Neural cell (in vitro differentiated cells): ENCODE measurements around the gene HECW1. TPM values are rescaled to one million over a fixed set of nuclear protein-coding genes. Genes with fewer than 3 reads are reported as not detected.

Experiments used
- H2AFZ ChIP-seq: fragments of 200-600, 300-800 bp; sonication (generic), shearing (Covaris generic); 2 replicates; pipeline ENCODE4 v1.6.0; 2014; ENCODE audit warnings: low read depth, mild to moderate bottlenecking, antibody characterized with exemption, low read length, moderate library complexity
- H3F3A ChIP-seq: fragments of 200-600 bp; shearing (Covaris generic); 2 replicates; pipeline ENCODE4 v1.6.1; 2016; ENCODE audit warnings: mild to moderate bottlenecking, moderate library complexity, mixed read lengths, antibody characterized with exemption, low read length; ENCODE audit not compliant: insufficient read depth, poor library complexity, severe bottlenecking
- H3K27ac ChIP-seq: fragments of 200-600, 300-800 bp; sonication (generic), shearing (Covaris generic); 2 replicates; pipeline ENCODE4 v1.5.1; 2014; ENCODE audit warnings: mild to moderate bottlenecking, low read length, moderate library complexity
- H3K27me3 ChIP-seq: fragments of 300-800, 200-600 bp; sonication (generic), shearing (Covaris generic); 2 replicates; pipeline ENCODE4 v1.6.0; 2014; ENCODE audit warnings: mild to moderate bottlenecking, low read depth, low read length, moderate library complexity; ENCODE audit not compliant: insufficient read depth
- H3K36me3 ChIP-seq: fragments of 300-800, 200-600 bp; sonication (generic), shearing (Covaris generic); 2 replicates; pipeline ENCODE4 v1.5.1; 2014; ENCODE audit warnings: mild to moderate bottlenecking, antibody characterized with exemption, low read length, moderate library complexity; ENCODE audit not compliant: insufficient read depth
- H3K4me2 ChIP-seq: fragments of 300-800, 200-600 bp; sonication (generic), shearing (Covaris generic); 2 replicates; pipeline ENCODE4 v1.6.0; 2014; ENCODE audit warnings: mild to moderate bottlenecking, low read length
- H3K4me3 ChIP-seq: fragments of 300-800, 200-600 bp; sonication (generic), shearing (Covaris generic); 2 replicates; pipeline ENCODE4 v1.5.1; 2014; ENCODE audit warnings: mild to moderate bottlenecking, low read length, moderate library complexity
- H3K79me2 ChIP-seq: fragments of 200-600 bp; shearing (Covaris generic); replicated peaks from 2 replicates; pipeline ENCODE4 v1.6.0; 2014; ENCODE audit warnings: mild to moderate bottlenecking, low read length, moderate library complexity; ENCODE audit not compliant: insufficient read depth
- H3K9ac ChIP-seq: fragments of 300-800, 200-600 bp; sonication (generic), shearing (Covaris generic); 2 replicates; pipeline ENCODE4 v1.6.1; 2016; ENCODE audit warnings: mild to moderate bottlenecking, low read length, mixed read lengths
- H3K9me2 ChIP-seq: fragments of 200-600 bp; shearing (Covaris generic); 2 replicates; pipeline ENCODE4 v1.6.1; 2016; ENCODE audit warnings: mild to moderate bottlenecking, low read length, mixed read lengths; ENCODE audit not compliant: insufficient read depth
- H3K9me3 ChIP-seq: fragments of 200-600, 300-800 bp; sonication (generic), shearing (Covaris generic); 2 replicates; pipeline ENCODE4 v1.6.1; 2016; ENCODE audit warnings: mild to moderate bottlenecking, mixed run types, low read length, moderate library complexity, mixed read lengths
- H4K20me1 ChIP-seq: fragments of 200-600 bp; shearing (Covaris generic); 2 replicates; pipeline ENCODE4 v1.6.1; 2016; ENCODE audit warnings: mild to moderate bottlenecking, mixed run types; ENCODE audit not compliant: insufficient read depth
- CTCF ChIP-seq: fragments of 450-650 bp; IDR thresholded peaks from 2 replicates; pipeline ENCODE4 v1.5.1; 2014; ENCODE audit warnings: antibody characterized with exemption, mild to moderate bottlenecking, moderate library complexity; ENCODE audit not compliant: poor library complexity, severe bottlenecking
- EP300 ChIP-seq: fragments of 450-650 bp; conservative IDR thresholded peaks from 2 replicates; pipeline ENCODE4 v1.6.1; 2014; ENCODE audit warnings: antibody characterized with exemption, mild to moderate bottlenecking, moderate library complexity; ENCODE audit not compliant: poor library complexity, severe bottlenecking
- EZH2 ChIP-seq: fragments of 200-600, 300-800 bp; shearing (Covaris generic), sonication (generic); IDR thresholded peaks from 2 replicates; pipeline ENCODE4 v1.6.1; 2014; ENCODE audit warnings: antibody characterized with exemption, low read length, borderline replicate concordance, mild to moderate bottlenecking; ENCODE audit not compliant: insufficient read depth, poor library complexity, severe bottlenecking
- MXI1 ChIP-seq: fragments of 450-650 bp; conservative IDR thresholded peaks from 2 replicates; pipeline ENCODE4 v1.6.1; 2014; ENCODE audit warnings: antibody characterized with exemption, mild to moderate bottlenecking; ENCODE audit not compliant: poor library complexity, severe bottlenecking
- POLR2AphosphoS5 ChIP-seq: IDR thresholded peaks from 2 replicates; pipeline ENCODE4 v1.6.1; 2012
- RAD21 ChIP-seq: fragments of 450-650 bp; conservative IDR thresholded peaks from 2 replicates; pipeline ENCODE4 v1.6.1; 2014; ENCODE audit warnings: antibody characterized with exemption, mild to moderate bottlenecking, moderate library complexity
- SMC3 ChIP-seq: fragments of 450-650 bp; conservative IDR thresholded peaks from 2 replicates; pipeline ENCODE4 v1.6.1; 2014; ENCODE audit warnings: antibody characterized with exemption, mild to moderate bottlenecking, moderate library complexity; ENCODE audit not compliant: poor library complexity
- polyA plus RNA-seq: library from polyadenylated mRNA; depleted of rRNA; stranded (reverse); fragments of >200 nt; gene quantifications from 2 replicates; pipeline ENCODE4 v1.2.3, GENCODE V29; 2014

Gene HECW1
- polyA plus RNA-seq, 1 donor from 2014 or later = 13.8 TPM

- Histone ChIP-seq H3K27me3 (no peaks in the 10 kb centered on the region), H3K9me2 (no peaks in the 10 kb centered on the region), H3K9ac (peak within 1 kb of the TSS; percentile 58), H3K36me3 (no peaks in the 10 kb centered on the region), H3F3A (no peaks in the 10 kb centered on the region), H3K9me3 (no peaks in the 10 kb centered on the region), H3K79me2 (peaks cover 26% of the 10 kb centered on the region), H4K20me1 (no peaks in the 10 kb centered on the region), H3K4me2 (peak within 1 kb of the TSS; percentile 88), H3K27ac (no peak within 1 kb of the TSS), H2AFZ (peak within 1 kb of the TSS; percentile 4), H3K4me3 (peak within 1 kb of the TSS; percentile 89)
- no peak for TF ChIP-seq EZH2
- TF ChIP-seq RAD21 = peak; percentile 89
- TF ChIP-seq CTCF = peak; percentile 97
- TF ChIP-seq MXI1 = no peak
- TF ChIP-seq POLR2AphosphoS5 = peak; percentile 49
- TF ChIP-seq SMC3 = peak; percentile 90
Measured at GRCh38 chr7:43582503-43583423, 470.3 kb downstream of the HECW1 start, which contains the start of gene STK17A. Gene STK17A (plus strand): TSS chr7:43583108. CDS start chr7:43583244, 136 bp downstream.

DNA sequence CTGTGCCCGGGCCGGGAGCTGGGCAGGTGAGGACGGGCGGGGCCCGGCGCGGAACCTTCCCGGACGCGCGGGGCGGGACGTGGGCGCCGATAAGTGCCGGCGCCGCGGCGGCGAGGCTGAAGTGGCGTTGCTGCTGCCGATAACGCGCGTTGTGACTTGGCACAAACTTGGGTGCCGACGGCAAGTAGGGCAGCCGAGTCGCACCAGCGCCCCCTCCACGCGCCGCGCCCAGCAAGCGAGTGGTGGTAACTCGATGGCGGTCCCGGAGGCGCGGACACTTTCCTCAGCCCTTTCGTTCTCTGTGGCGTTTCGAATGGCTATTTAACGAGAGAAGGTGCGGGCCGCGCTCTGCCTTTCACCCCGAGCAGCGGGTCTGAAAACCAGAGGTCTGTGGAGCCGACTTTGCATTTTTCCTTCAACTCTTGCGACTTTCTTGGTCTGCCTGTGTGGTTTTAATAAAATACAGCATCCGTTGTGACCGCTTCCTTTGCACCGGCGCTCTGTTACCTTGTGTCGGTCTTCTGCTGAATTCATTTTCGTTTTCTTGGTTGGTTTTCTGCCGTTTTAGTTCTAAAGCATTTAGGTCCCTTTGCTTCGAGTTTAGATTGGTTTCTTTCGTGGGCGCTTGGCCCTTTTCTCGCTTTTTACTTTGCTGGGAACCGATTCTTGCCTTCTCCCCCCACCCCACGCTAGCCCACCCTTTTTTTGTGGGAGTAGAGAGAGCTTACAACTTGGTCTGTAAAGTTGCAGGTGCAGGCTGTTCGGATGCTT, 471.2 kb downstream of the HECW1 start:
- peak overlapping the region; percentile 58 for H3K9ac ChIP-seq
- no peak overlapping the region for H3K27ac ChIP-seq
- H3K9me2 ChIP-seq = no peaks in the 10 kb centered on the region
- peaks cover 33% of the 10 kb centered on the region for H3K79me2 ChIP-seq
- no peaks in the 10 kb centered on the region for H3F3A ChIP-seq
- no peaks in the 10 kb centered on the region for H3K27me3 ChIP-seq
- H3K36me3 ChIP-seq = no peaks in the 10 kb centered on the region
- no peaks in the 10 kb centered on the region for H4K20me1 ChIP-seq
- H2AFZ ChIP-seq = peak overlapping the region; percentile 4
- peak; percentile 49 for TF ChIP-seq CTCF
- peak; percentile 67 for TF ChIP-seq MXI1
- no peak for TF ChIP-seq EP300
- peak; percentile 8 for TF ChIP-seq POLR2AphosphoS5
- no peaks in the 10 kb centered on the region for H3K9me3 ChIP-seq
- peak overlapping the region; percentile 89 for H3K4me3 ChIP-seq
- H3K4me2 ChIP-seq = peak overlapping the region; percentile 88
